Spleen (tissue), 11 donors: ENCODE data around the gene GDPD3. TPM values are rescaled to one million over a fixed set of nuclear protein-coding genes. Genes with fewer than 3 reads are reported as not detected.
"Not testable (repeated sequence)": the region's sequence is repeated elsewhere in the genome, so short reads cannot be mapped to it uniquely, and the experiment has no call there.

Experiments used
- DNase-seq: peaks from one replicate; pipeline ENCODE4 v3.0.0-alpha.2; 2020
- H3K27ac ChIP-seq, 8 donors: fragments of 200-600 bp; sonication (generic) in 7 of 8; 1 replicate in 4 of 8; 2 replicates in 4 of 8; pipeline versions ENCODE4 v1.5.0 to v1.8.0; 2016 to 2021; ENCODE audit warnings: inconsistent platforms in 4 of 8, mild to moderate bottlenecking in 4 of 8, moderate library complexity in 1 of 8
- H3K27me3 ChIP-seq, 7 donors: fragments of 200-600 bp; sonication (generic) in 6 of 7; replicated peaks in 1 of 7; 1 replicate in 4 of 7; 2 replicates in 3 of 7; pipeline versions ENCODE4 v1.5.0 to v1.8.0; 2016 to 2021; ENCODE audit warnings: inconsistent platforms in 3 of 7, mild to moderate bottlenecking in 1 of 7
- H3K36me3 ChIP-seq, 6 donors: fragments of 200-600 bp; sonication (generic) in 5 of 6; 1 replicate in 4 of 6; 2 replicates in 2 of 6; pipeline versions ENCODE4 v1.5.0 to v1.8.0; 2016 to 2021; ENCODE audit warnings: inconsistent platforms in 2 of 6
- H3K4me1 ChIP-seq, 6 donors: fragments of 200-600 bp; sonication (generic) in 5 of 6; 1 replicate in 3 of 6; 2 replicates in 3 of 6; pipeline versions ENCODE4 v1.5.0 to v1.8.0; 2016 to 2021; ENCODE audit warnings: inconsistent platforms in 3 of 6
- H3K4me3 ChIP-seq, 8 donors: fragments of 200-600 bp; sonication (generic) in 7 of 8; 1 replicate in 4 of 8; 2 replicates in 4 of 8; pipeline versions ENCODE4 v1.5.0 to v1.8.0; 2016 to 2021; ENCODE audit warnings: inconsistent platforms in 4 of 8, mild to moderate bottlenecking in 4 of 8, moderate library complexity in 2 of 8
- H3K9me3 ChIP-seq, 8 donors: fragments of 200-600 bp; sonication (generic) in 7 of 8; 1 replicate in 4 of 8; 2 replicates in 4 of 8; pipeline versions ENCODE4 v1.5.0 to v1.8.0; 2016 to 2021; ENCODE audit warnings: inconsistent platforms in 4 of 8
- CTCF ChIP-seq, 11 experiments: fragments of 200-600 bp in 7 of 11; fragments of 450-650 bp in 4 of 11; sonication (generic) in 4 of 11; IDR thresholded peaks in 8 of 11; conservative IDR thresholded peaks in 3 of 11; 1 replicate in 7 of 11; 2 replicates in 4 of 11; pipeline versions ENCODE4 v1.4.0 to v1.8.0; 2016 to 2021; ENCODE audit warnings: antibody characterized with exemption in 11 of 11, inconsistent platforms in 4 of 11, mild to moderate bottlenecking in 1 of 11
- POLR2A ChIP-seq, 3 donors: fragments of 450-650 bp; IDR thresholded peaks; one replicate each; pipeline ENCODE4 v1.5.1; 2017; ENCODE audit warnings: antibody characterized with exemption in 3 of 3, mild to moderate bottlenecking in 1 of 3
- POLR2AphosphoS5 ChIP-seq, 3 donors: sonication (generic); formaldehyde crosslinking; IDR thresholded peaks; one replicate each; pipeline ENCODE4 v1.5.1; 2017; ENCODE audit warnings: antibody characterized with exemption in 3 of 3
- WGBS, 5 donors: extraction: QIAGEN DNeasy Blood & Tissue Kit in 3 of 5; methylation state at CpG; one replicate each; pipeline versions ENCODE4 v1.1.5 to v1.1.7; 2013 to 2018; 5-methylcytosine and 5-hydroxymethylcytosine counted together
- intact Hi-C: fragments of 100-400 bp; cut with DNase I; formaldehyde crosslinking; loops from one replicate; pipeline ENCODE4 v1.15.0; 2023; ENCODE audit warnings: low total_unique reads
- polyA plus RNA-seq, 3 donors: library from polyadenylated mRNA; stranded (reverse); fragments of 200-250 nt; gene quantifications; one replicate each; pipeline ENCODE4 v1.2.1, GENCODE V29; 2013
- total RNA-seq, 7 donors: library from RNA; depleted of rRNA in 3 of 7; stranded (reverse); fragments of >200 nt in 3 of 7; fragmentation: NEBNext Ultra II Directional in 4 of 7; extraction: Animal tissue kit (Norgen Biotek cat#: 25700) in 4 of 7; gene quantifications; one replicate each; pipeline versions ENCODE4 v1.1.0 to v1.2.1, GENCODE V29; 2016 to 2021
- donor health status: healthy with polysubstance abuse.
- donor health status: DM: no; HTN: no; CAD: no; lungs with moderate emphysema.
- donor health status: DM: no; HTN: no; CAD: no.
- donor health status: Bipolar disorder and iron deficiency.
- donor health status: healthy.
- donor health status: DM: no; HTN: no; CAD: no.
- donor health status: DM: yes; HTN: yes; CAD: no.

The GDPD3 gene
- total and polyA plus RNA-seq, 10 donors: 4.3 to 18.0 (median 10.7) TPM

GRCh38 chr16:30136971-30137605 is 23.8 kb upstream of the GDPD3 start:
- intact Hi-C loops: no loop called here
- TF ChIP-seq CTCF (IDR thresholded peaks at IDR 0.05 in 8 of 11, conservative IDR thresholded peaks at IDR 0.05 in 3 of 11) (no peak), POLR2AphosphoS5 (IDR thresholded peaks at IDR 0.05) (no peak)
- no peak for DNase-seq
- Histone ChIP-seq H3K4me3 (no peak overlapping the region), H3K9me3 (no peaks in the 10 kb centered on the region), H3K36me3 (no peaks in the 10 kb centered on the region), H3K4me1 (peaks cover 0 to 62% (median 17%) of the 10 kb centered on the region in 6 donors), H3K27me3 (no peaks in the 10 kb centered on the region), H3K27ac (peak overlapping the region in 7 of 8 donors; percentile 3 to 76 (median 65))
- WGBS, 5 donors: 53 to 82% (median 78%) methylated on average over 11 of the region's 11 CpGs

DNA sequence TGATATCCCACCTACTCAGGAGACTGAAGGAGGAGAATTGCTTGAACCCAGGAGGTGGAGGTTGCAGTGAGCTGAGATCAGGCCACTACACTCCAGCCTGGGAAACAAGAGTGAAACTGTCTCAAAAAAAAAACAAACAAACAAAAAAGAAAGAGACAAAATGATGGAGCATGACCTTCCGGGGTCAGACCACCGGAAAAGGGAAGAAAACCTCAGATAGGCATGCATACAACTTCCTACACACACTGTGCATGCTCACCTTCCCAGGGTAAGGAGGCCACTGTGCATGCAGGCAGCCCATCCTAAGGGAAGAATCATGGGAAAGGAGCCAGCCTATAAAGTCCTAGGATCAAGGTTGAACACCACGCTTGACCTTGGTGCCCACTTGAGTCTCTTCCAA is 19.3 kb upstream of the GDPD3 start:
- intact Hi-C loops: no loop called here
- TF ChIP-seq POLR2AphosphoS5 (IDR thresholded peaks at IDR 0.05) (no peak), POLR2A (IDR thresholded peaks at IDR 0.05) (no peak)
- Histone ChIP-seq H3K9me3 (no peaks in the 10 kb centered on the region), H3K4me1 (peaks cover 0 to 21% (median 7%) of the 10 kb centered on the region in 6 donors), H3K4me3 (no peak overlapping the region), H3K36me3 (no peaks in the 10 kb centered on the region), H3K27me3 (no peaks in the 10 kb centered on the region), H3K27ac (no peak overlapping the region)
- WGBS, 5 donors: 55 to 79% (median 60%) methylated on average over 3 of the region's 3 CpGs
- DNase-seq: no peak

DNA sequence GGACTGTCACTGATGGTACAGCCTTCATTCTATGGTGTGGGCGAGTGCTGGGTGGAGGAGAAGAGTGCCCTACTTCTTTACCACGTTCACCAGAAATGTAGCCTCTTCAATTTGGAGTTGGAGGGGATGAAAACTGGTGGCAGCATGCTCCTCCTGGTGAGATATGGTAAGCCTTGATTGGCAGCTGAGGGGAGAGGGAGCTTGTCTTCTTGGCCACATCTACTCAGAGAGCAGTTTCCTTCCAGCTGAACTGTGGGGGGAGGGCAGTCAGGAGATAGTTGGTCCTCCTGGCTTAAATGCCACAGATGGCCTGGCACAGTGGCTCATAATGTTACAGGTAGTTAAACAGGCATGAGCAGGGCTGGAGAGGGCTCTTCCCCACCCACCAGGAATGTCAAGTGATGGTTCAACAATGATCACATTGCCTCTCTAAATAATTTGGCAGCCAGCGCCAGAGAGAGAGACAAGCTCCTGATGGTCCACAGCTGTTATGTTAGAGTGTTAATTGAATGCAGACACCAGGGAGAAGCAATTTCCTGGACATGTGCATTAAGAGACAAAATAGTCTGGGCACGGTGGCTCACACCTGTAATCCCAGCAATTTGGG is 18.6 kb upstream of the GDPD3 start:
- intact Hi-C loops: no loop called here
- WGBS, 5 donors: 59 to 90% (median 84%) methylated on average over 4 of the region's 4 CpGs
- no peak overlapping the region for H3K27ac ChIP-seq
- DNase-seq: no peak
- H3K4me1 ChIP-seq: peaks cover 0 to 15% (median 5%) of the 10 kb centered on the region in 6 donors
- no peaks in the 10 kb centered on the region for H3K36me3 ChIP-seq
- TF ChIP-seq CTCF (IDR thresholded peaks at IDR 0.05 in 8 of 11, conservative IDR thresholded peaks at IDR 0.05 in 3 of 11) (no peak), POLR2AphosphoS5 (IDR thresholded peaks at IDR 0.05) (no peak), POLR2A (IDR thresholded peaks at IDR 0.05) (no peak)
- no peaks in the 10 kb centered on the region for H3K9me3 ChIP-seq
- H3K4me3 ChIP-seq: no peak overlapping the region
- H3K27me3 ChIP-seq: no peaks in the 10 kb centered on the region

DNA sequence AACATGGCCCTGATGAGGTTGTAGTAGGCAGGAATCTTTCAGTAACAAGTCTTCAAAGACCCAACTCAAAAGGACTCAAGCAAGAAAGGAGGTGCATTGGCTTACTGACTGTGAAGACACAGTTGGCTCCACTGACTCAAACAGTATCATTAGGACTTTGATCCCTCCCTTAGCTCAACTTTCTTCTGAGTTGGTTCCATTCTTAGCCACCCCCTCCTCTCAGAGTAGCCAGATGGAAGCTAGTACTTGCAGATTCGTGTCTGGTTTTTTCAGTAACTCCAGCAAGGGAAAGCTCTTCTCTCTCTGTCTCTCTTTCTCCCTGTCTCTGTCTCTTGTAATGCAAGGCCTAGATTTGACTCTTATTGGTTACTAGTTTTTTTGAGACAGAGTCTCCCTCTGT is 14.7 kb upstream of the GDPD3 start:
- H3K4me3 ChIP-seq: no peak overlapping the region
- no peak overlapping the region for H3K27ac ChIP-seq
- H3K27me3 ChIP-seq: no peaks in the 10 kb centered on the region
- TF ChIP-seq CTCF (IDR thresholded peaks at IDR 0.05 in 8 of 11, conservative IDR thresholded peaks at IDR 0.05 in 3 of 11) (no peak), POLR2AphosphoS5 (IDR thresholded peaks at IDR 0.05) (no peak), POLR2A (IDR thresholded peaks at IDR 0.05) (no peak)
- WGBS, 5 donors: 84 to 96% (median 94%) methylated on average over 1 of the region's 1 CpG
- no peaks in the 10 kb centered on the region for H3K9me3 ChIP-seq
- H3K4me1 ChIP-seq: peaks cover 0 to 21% (median 8%) of the 10 kb centered on the region in 6 donors
- H3K36me3 ChIP-seq: no peaks in the 10 kb centered on the region
- DNase-seq: no peak
- intact Hi-C loops: no loop called here

GRCh38 chr16:30125690-30126089 is 12.4 kb upstream of the GDPD3 start:
- H3K27ac ChIP-seq, H3K27me3 ChIP-seq, H3K4me3 ChIP-seq, H3K9me3 ChIP-seq, DNase-seq, intact Hi-C loops: not testable (repeated sequence)
- WGBS, 5 donors: 89 to 96% (median 93%) methylated on average over 9 of the region's 9 CpGs
- peaks cover 12 to 36% (median 24%) of the 10 kb centered on the region in 6 donors for H3K4me1 ChIP-seq
- peaks cover 0 to 11% (median 0%) of the 10 kb centered on the region in 6 donors for H3K36me3 ChIP-seq
